CD4-positive, alpha-beta T cell (primary cell): ENCODE measurements around the gene LY6G6D. TPM values are rescaled to one million over a fixed set of nuclear protein-coding genes. Genes with fewer than 3 reads are reported as not detected.

ENCODE experiments used
- ATAC-seq: fragments of 200-7000 bp; cut with Tn5 transposase; one replicate; pipeline ENCODE4 v1.10.0; 2022; ENCODE audit warnings: mild to moderate bottlenecking; ENCODE audit not compliant: poor library complexity
- CTCF ChIA-PET: fragments of 350-600 bp; sonication (Branson Sonifier 250); formaldehyde crosslinking; loops from one replicate; lab custom pipeline; 2021; ENCODE audit warnings: antibody characterized with exemption, inconsistent platforms; lab: Charles Lee
- POLR2A ChIA-PET: fragments of 350-600 bp; sonication (Branson Sonifier 250); formaldehyde crosslinking; loops from one replicate; lab custom pipeline; 2021; ENCODE audit warnings: antibody characterized with exemption, inconsistent platforms; lab: Charles Lee
- DNase-seq, 14 experiments: peaks; one replicate each; pipeline ENCODE4 v3.0.0-alpha.2; 2013 to 2020; ENCODE audit warnings: mixed read lengths in 2 of 14
- H3K27ac ChIP-seq, 2 donors: one replicate each; pipeline versions ENCODE4 v1.5.1 to v1.7.0; 2013; ENCODE audit warnings: low read length in 2 of 2, low read depth in 1 of 2, mild to moderate bottlenecking in 1 of 2
- H3K27me3 ChIP-seq, 2 experiments: 1 replicate in 1 of 2; 2 replicates in 1 of 2; pipeline versions ENCODE4 v1.6.1 to v1.7.0; 2013; ENCODE audit warnings: low read length in 2 of 2, control low read depth in 1 of 2, mild to moderate bottlenecking in 1 of 2, moderate library complexity in 1 of 2; ENCODE audit not compliant: insufficient read depth in 2 of 2, control insufficient read depth in 1 of 2
- H3K36me3 ChIP-seq: one replicate; pipeline ENCODE4 v1.6.1; 2013; ENCODE audit warnings: low read length, control low read depth; ENCODE audit not compliant: insufficient read depth
- H3K4me1 ChIP-seq: one replicate; pipeline ENCODE4 v1.6.1; 2013; ENCODE audit warnings: low read length, control low read depth; ENCODE audit not compliant: insufficient read depth
- H3K4me3 ChIP-seq: one replicate; pipeline ENCODE4 v1.5.1; 2013; ENCODE audit warnings: mild to moderate bottlenecking, low read length, moderate library complexity
- H3K9me3 ChIP-seq, 2 experiments: 1 replicate in 1 of 2; 2 replicates in 1 of 2; pipeline versions ENCODE4 v1.6.1 to v1.7.0; 2013; ENCODE audit warnings: low read length in 2 of 2, mild to moderate bottlenecking in 2 of 2, control low read depth in 1 of 2, moderate library complexity in 1 of 2; ENCODE audit not compliant: control insufficient read depth in 1 of 2, insufficient read depth in 1 of 2
- H3K27ac Mint-ChIP-seq: one replicate; pipeline ENCODE4 v1.8.0; 2020; ENCODE audit warnings: mixed read lengths
- H3K27me3 Mint-ChIP-seq: one replicate; pipeline ENCODE4 v1.8.0; 2021; ENCODE audit warnings: mixed read lengths
- H3K36me3 Mint-ChIP-seq: one replicate; pipeline ENCODE4 v1.8.0; 2021; ENCODE audit warnings: low read depth, mixed read lengths
- H3K4me1 Mint-ChIP-seq: one replicate; pipeline ENCODE4 v1.8.0; 2021; ENCODE audit warnings: low read depth, mixed read lengths
- H3K4me3 Mint-ChIP-seq: one replicate; pipeline ENCODE4 v1.8.0; 2020; ENCODE audit warnings: mild to moderate bottlenecking, mixed read lengths
- H3K9me3 Mint-ChIP-seq: one replicate; pipeline ENCODE4 v1.8.0; 2020; ENCODE audit warnings: mixed read lengths
- CTCF ChIP-seq: fragments of 200-600 bp; IDR thresholded peaks from one replicate; pipeline ENCODE4 v1.8.0; 2022; ENCODE audit warnings: antibody characterized with exemption, mild to moderate bottlenecking
- intact Hi-C, 2 experiments: fragments of 100-400 bp; cut with DNase I in 1 of 2; cut with micrococcal nuclease in 1 of 2; formaldehyde crosslinking; loops; one replicate each; pipeline versions ENCODE4 v1.15.1 to v1.9.0; 2023 to 2025; cut with DNase I, micrococcal nuclease
- total RNA-seq, 174 experiments: library from RNA in 2 of 174; stranded (reverse) in 2 of 174; gene quantifications; one replicate each; pipeline ENCODE4 v1.2.3 and lab custom pipeline; 2021 to 2026

LY6G6D gene
- total RNA-seq, 2 experiments from 2014 or later: not detected

- no peaks in the 10 kb centered on the region for H3K27me3 Mint-ChIP-seq
- no peak for DNase-seq
- no peak overlapping the region for H3K4me3 Mint-ChIP-seq
- peaks cover 16% of the 10 kb centered on the region for H3K4me1 Mint-ChIP-seq
- H3K9me3 Mint-ChIP-seq: no peaks in the 10 kb centered on the region
- H3K36me3 Mint-ChIP-seq: no peaks in the 10 kb centered on the region
- CTCF ChIA-PET: no interaction called here
- POLR2A ChIA-PET: interaction anchor here (0.7 to 1.9 kb wide), 2 partner anchors 119 to 121 kb away, joined by 3 to 6 read pairs; no protein-coding TSS in a partner anchor
- no peak for TF ChIP-seq CTCF
- H3K9me3 ChIP-seq: no peaks in the 10 kb centered on the region
- H3K36me3 ChIP-seq: no peaks in the 10 kb centered on the region
- intact Hi-C loops: no loop called here
- no peak for ATAC-seq
- no peak overlapping the region for H3K27ac Mint-ChIP-seq
- no peaks in the 10 kb centered on the region for H3K27me3 ChIP-seq
- no peak overlapping the region for H3K27ac ChIP-seq
- no peak overlapping the region for H3K4me3 ChIP-seq
- H3K4me1 ChIP-seq: peaks cover 14% of the 10 kb centered on the region
Observed at GRCh38 chr6:31710523-31711219, 4.5 kb upstream of the LY6G6D start.

DNA sequence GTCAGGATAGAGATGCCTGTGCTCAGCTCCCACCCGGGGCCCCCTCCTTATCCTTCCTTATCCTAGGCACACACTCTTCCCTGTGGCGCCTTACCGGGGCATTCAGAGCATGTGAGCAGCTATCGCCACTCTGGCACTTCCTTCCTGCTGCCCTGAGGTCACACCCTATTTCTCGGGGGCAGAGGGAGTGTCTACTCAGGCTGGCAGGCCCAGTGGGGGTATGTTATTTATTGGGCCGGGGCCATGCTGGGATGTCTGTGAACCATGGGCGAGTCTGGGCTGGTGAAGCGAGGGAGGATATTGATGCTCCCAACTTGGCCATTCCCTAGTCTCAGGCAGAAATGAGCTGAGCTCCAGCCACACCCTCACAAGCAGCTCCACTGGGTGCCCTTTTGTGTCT lies 3.9 kb upstream of the LY6G6D start:
- POLR2A ChIA-PET: interaction anchor here (0.7 to 1.9 kb wide), 4 partner anchors 8 to 120 kb away, joined by 3 to 7 read pairs (median 5); partner anchors contain the start of genes ABHD16A and LSM2
- Histone ChIP-seq H3K9me3 (no peaks in the 10 kb centered on the region), H3K4me3 (no peak overlapping the region), H3K27ac (no peak overlapping the region), H3K27me3 (no peaks in the 10 kb centered on the region), H3K36me3 (no peaks in the 10 kb centered on the region), H3K4me1 (peaks cover 14% of the 10 kb centered on the region)
- ATAC-seq (no peak), DNase-seq (no peak)
- no peak for TF ChIP-seq CTCF
- Mint-ChIP-seq H3K4me1 (peaks cover 16% of the 10 kb centered on the region), H3K27me3 (no peaks in the 10 kb centered on the region), H3K27ac (no peak overlapping the region), H3K36me3 (no peaks in the 10 kb centered on the region), H3K4me3 (no peak overlapping the region), H3K9me3 (no peaks in the 10 kb centered on the region)
- CTCF ChIA-PET: interaction anchor here (1.6 kb wide), 1 partner anchor 59 kb away, joined by 5 read pairs; no protein-coding TSS in a partner anchor
- intact Hi-C loops: no loop called here

- ATAC-seq: peak; percentile 49
- H3K4me3 Mint-ChIP-seq: no peak overlapping the region
- H3K4me1 ChIP-seq: peaks cover 14% of the 10 kb centered on the region
- H3K36me3 ChIP-seq: no peaks in the 10 kb centered on the region
- H3K27ac Mint-ChIP-seq: no peak overlapping the region
- no peaks in the 10 kb centered on the region for H3K27me3 ChIP-seq
- no peak overlapping the region for H3K4me3 ChIP-seq
- no peaks in the 10 kb centered on the region for H3K27me3 Mint-ChIP-seq
- H3K9me3 ChIP-seq: no peaks in the 10 kb centered on the region
- no peaks in the 10 kb centered on the region for H3K9me3 Mint-ChIP-seq
- no peaks in the 10 kb centered on the region for H3K36me3 Mint-ChIP-seq
- no peak overlapping the region for H3K27ac ChIP-seq
- CTCF ChIA-PET: interaction anchor here (0.5 to 1.6 kb wide), 4 partner anchors 26 to 145 kb away, joined by 3 to 5 read pairs (median 4); no protein-coding TSS in a partner anchor
- POLR2A ChIA-PET: interaction anchor here (1.2 to 1.9 kb wide), 4 partner anchors 9 to 118 kb away, joined by 3 to 7 read pairs (median 5); partner anchors contain the start of genes ABHD16A and LSM2
- no peak for TF ChIP-seq CTCF
- peak in 6 of 14 experiments; percentile 15 to 55 (median 31) for DNase-seq
- H3K4me1 Mint-ChIP-seq: peaks cover 16% of the 10 kb centered on the region
- intact Hi-C loops: no loop called here
Observed at GRCh38 chr6:31712296-31712695, 2.9 kb upstream of the LY6G6D start.
